NCI-H2227 treated with DMSO at 0.1 percent for 48 hours (cell line): Measurements from ENCODE around the gene RASA1.
A peak's percentile ranks its signal among the peaks of the same experiment; 100 is the strongest.
"Not testable (repeated sequence)": the region's sequence is repeated elsewhere in the genome, so short reads cannot be mapped to it uniquely, and the experiment has no call there.

Experiments used
- DNase-seq: peaks from one replicate; lab custom pipeline; 2025; lab: John Stamatoyannopoulos, UW

RASA1 gene

DNA sequence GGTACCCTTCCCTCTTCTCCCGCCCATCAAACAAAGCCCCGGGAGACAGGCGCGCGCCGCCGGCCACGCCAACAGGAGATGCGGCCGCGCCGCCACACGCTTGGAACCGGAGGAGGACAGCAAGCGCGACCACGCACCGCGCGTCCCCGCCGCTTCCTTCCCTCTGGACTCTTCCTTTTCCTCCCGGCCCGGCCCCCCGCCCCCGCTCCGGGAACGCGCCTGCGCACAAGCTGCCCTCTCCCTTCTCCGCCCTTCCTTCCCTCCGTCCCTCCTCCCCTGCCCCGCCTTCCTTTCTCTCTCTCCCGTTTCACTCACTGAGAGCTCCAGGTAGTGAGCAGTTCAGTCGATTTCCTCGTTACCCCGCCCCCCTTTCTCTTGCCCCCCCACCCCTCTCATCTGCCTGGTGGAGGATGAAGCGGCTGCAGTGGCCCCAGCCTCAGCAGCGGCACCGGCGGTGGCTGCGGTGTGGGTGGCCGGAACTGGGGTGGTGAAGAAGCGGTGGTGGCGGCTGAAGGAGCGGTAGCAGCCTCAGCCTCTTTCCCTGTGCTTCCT is at the start of gene RASA1:
Gene RASA1, plus strand, starts transcription at position 310 of the 552 bp plus-strand sequence. CDS start 569 bp downstream, outside the sequence.
- peak; percentile 89 for DNase-seq

DNA sequence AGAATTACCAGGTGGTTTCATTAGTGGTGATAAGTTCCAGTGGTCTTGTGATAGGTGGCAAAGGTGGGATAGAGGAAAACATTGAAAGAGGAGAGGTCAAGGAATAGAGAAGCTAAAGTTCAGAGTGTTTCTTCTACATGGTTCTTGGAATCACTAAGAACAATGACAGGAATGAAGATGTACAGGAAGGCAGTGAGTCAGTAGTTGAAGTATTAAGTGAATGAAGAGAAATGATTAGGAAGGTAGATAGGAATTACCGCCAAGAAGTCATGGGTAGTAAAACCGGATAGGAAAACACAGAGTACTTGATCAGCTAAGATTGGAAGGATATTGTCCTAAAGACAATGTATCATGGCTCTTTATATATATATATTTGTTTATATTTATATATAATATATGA is 37.9 kb upstream of the RASA1 start:
- no peak for DNase-seq

DNA sequence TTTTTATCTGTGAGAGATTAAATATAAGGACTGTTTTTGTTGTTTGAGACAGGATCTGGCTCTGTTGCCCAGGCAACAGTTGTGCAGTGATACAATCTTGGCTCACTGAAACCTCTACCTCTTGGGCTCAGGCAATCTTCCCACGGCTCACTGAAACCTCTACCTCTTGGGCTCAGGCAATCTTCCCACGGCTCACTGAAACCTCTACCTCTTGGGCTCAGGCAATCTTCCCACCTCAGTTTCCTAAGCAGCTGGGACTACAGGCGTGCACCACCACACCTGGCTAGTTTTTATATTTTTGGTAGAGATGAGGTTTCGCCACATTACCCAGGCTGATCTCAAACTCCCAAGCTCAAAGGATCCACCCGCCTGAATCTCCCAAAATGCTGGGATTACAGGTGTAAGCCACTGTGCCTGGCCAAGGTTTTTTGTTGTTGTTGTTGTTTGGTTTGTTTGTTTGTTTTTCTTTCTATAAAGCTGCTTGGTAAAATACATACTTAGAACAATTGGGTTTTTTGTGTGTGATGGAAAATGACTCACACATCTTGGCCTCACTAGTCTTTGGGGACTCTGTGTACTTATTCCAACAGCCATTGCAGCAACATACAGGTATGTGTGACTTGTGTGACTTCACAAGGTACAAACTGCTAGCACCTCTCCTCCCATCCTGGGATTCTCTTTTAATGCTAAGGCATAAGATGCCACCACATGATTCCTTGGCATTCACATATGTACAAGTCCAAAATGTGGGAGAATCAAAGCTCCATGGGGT is 36.5 kb upstream of the RASA1 start:
- no peak for DNase-seq

DNA sequence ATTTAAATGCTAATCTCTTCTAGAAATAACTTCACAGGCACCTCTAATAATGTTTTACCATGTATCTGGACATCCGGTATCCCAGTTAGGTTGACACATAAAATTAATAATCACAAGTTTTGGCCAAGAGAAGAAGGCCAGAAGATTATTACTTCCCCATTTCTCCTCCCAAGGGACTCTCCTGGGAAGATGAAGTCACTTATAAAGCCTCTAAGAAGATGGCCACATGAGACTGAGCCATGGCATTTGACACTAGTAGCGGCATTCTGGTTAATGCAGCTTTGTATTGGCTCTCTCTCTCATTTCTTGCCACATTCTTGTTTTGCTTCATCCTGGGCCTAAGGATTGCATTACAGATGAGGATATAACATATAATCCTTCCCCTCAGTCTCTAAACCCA is 34.5 kb upstream of the RASA1 start:
- DNase-seq = no peak

DNA sequence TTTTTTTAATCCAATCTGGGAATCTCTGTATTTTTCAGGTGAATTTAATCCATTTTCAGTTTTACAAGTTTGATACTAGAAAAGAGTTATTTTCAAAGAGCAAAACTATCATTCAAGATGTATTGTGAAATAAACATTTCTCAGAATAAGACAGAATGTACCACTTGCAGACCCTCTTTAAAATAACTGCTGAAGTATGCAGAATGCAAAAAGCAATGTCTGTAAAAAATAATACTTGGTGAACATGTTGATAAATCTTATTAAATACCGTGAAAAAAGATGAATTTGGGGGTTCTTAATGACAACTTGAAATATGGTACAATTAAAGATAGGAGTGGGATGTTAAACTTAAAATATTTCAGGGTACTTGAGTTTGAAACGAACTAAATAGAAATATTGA is 26.1 kb upstream of the RASA1 start:
- no peak for DNase-seq

DNA sequence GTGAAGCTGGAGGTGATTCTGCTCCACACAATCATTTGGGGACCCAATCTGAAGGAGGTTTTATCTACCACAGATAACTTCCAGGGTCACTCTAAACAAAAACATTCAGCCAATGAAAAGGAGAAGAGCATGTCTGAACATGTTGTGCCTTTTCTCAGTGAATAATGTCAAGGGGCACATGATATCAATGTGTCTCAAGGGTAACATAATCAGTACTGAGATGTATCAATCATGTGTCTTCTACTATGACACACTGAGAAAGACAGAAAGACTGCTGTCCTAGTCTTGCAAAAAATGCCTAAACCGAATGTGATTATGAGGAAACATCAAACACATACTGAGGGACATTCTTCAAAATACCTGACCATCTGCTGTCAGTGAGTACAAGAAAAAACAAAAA is 25.4 kb upstream of the RASA1 start:
- DNase-seq = no peak

DNA sequence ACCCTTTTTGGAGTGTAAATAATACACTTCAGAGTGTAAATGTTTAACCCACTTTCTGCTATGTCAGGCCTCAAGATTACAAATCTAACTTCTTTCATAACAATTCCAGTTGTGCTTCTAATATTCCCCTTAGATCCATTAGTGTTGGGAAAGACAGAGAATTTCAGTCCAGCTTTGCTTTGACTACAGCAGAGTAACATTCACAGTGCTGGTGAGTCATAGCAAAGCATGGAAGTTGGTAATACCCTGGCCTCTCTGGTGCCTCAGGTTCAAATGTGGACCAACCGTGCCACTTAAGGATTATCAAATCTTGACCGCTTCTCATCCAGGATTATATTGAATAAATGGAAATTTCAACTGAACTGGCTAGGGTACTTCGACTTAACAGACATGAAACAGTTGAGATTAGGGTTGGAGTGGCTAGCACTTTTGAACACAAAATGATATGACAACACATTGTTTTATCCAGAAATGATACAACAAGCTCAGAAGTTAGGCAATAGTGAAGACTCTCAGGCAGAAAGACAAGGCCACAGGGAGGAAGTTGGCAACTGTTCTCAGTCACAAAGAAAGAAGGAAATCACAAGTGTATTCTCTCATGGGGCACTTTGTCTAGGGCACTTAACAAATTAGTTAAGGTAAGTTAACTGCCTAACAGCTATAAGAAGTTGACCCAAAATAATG is 24.4 kb upstream of the RASA1 start:
- DNase-seq = no peak

DNA sequence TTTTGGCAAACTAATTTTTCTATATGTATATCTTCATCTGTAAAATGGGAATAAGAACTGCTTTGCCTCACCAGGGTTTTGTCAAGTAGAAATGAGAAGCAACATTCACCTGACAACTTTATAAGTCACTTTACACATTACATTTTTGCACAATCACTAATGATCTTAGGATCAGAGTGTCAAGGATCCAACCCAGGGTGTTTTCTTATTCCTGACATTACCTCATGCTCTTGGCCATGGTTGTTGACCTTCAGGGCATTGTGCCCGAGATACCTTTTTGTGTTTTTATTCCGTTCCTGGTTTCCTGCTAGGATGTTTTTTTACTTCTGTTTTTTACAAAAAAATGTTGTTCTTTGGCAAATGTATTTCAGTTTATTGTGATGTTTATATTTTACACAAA is 22.2 kb upstream of the RASA1 start:
- no peak for DNase-seq

DNA sequence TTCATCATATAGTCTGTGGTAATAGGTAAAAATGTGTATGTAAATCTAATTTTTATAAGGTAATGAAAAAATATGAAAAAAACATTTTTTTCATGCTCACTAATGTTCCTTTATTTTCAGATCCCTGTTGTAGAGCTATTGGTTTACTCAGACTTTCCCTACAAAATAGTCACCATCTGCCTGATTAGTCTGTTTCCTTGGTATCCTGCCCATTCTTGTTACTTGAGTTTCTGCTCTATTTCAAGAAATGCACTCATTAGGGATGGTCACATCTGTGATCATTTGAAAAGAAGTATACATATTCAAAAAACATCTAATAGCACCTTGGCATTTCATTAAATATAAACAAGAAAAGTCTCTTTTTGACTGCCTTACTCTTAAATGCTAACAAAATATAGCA is 21.6 kb upstream of the RASA1 start:
- no peak for DNase-seq

DNA sequence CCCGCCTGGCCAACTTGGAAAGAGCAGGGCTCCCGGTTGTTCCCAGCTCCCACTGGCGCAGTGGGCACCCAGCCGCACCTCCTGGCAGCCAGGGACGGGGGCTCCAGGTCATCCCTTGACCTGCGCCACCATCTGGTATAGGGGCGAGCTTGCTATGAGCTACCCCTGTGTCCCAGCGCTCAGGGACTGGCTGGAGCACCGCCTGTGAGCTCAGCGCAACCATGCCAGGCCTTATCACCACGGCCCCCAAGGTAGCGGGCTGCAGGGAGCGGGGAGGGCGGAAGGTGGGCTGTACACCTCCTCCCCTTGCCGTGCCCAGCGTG is 15.4 kb upstream of the RASA1 start:
- DNase-seq = no peak

DNA sequence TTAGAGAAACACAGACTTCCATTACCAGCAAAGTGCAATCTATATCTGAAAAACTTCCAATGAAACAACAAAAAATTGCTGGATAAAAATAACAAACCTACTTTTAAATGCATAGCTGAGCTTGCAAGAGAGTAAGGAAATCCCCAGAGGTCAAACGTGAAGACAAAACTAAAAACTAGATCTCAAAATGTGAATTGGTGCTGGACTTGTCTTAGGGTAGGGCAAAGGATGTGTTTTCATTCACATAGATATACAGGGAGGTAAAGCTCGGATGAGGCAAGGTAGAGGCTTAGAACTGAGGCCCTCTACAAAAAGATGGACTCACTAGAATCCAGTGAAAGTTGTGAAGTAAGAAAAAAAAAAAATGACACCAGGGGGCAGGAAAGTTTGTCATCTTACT is 13.6 kb upstream of the RASA1 start:
- no peak for DNase-seq

DNA sequence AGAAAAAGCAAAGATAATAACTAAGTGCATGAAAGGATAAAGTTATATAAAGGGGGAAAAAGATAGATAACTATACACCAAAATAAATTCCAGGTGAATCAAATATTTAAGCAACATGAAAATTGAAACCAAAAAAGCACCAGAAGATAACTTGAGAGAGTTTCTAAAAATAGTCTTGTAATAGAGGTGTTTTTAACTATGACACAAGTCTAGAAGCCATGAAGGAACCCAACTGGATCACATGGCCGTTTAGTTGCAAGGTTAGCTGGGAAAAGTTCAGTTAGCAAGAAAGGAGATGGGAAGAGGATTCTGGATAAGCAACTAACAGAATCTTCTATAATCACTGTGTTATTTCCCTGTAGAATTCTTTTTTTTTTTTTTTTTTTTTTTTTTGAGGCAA is 9.2 kb upstream of the RASA1 start:
- no peak for DNase-seq

DNA sequence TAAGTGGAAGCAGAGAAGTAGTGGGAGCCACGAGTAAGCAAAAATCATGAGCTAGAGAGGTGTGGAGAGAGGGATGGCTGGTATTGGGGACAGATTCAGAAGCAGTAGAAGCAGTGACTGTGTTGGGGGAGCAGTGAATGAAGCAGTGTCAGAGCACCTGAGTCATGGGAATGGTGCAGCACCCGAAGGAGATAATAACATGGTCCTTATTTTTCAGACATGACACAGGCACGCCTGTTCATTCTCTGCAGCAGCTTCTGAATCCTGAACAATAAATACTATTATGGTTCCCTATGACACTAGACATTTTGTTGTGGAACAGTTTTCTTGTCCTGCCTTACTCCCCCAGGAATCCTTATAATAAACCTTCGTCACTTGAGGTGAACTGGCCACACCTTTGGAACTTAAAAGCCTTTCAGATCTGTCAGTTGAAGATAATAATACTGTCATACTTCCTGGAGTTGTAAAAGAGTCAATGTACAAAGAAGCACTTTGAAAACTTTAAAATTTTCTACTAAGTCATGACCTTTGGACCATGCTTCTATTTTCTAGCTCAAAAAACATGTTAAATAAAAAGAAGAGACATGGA is 7.0 kb upstream of the RASA1 start:
- no peak for DNase-seq

DNA sequence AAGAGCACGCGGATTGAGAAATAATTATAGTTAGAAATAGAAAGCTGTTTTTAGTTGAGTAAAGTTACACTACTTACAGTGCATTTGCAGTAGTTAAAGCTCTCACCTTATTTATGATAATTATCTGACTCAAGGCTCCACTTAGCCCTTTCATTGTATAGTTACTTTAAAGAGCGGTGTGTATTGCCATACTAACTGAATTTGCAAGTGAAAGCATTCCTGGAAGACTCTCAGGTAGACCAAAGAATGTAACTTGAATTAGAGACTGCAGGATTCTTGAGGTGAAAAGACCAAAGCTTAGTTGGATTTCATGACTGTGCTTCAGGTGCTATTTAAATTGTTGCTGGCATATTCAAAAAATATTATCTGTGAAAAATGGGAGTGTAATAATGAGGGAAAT is 4.2 kb upstream of the RASA1 start:
- DNase-seq = no peak

DNA sequence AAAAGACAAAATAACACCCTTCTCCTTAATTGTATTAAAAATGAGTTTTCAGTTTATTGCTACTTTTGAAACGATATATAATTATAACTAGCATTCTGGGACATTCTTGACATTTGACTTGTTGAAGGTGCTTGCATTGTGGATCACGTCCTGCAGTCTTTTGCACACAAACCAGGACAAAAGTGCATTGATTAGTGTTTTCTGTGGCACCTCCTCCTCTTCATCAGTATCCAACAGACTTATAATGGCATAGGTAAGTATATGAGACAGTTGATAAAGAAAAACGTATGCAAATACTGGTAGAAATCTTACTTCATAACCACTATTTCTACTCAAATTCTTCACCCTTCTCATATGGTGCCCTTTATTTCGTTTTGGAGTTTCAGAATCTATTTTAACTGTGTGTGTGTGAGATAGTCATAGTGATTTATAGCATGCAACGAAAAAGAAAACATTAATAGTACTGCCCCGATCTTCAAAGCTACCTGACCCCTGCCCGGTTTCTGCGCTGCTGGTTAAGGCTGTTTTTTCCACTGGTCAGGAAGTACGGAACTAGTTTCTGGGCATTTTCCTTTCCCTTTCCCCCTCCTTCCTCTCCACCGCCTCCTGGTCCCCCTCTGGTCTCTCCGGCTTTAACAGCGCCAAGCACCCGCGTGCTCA is 639 bp upstream of the RASA1 start:
- DNase-seq = no peak

DNA sequence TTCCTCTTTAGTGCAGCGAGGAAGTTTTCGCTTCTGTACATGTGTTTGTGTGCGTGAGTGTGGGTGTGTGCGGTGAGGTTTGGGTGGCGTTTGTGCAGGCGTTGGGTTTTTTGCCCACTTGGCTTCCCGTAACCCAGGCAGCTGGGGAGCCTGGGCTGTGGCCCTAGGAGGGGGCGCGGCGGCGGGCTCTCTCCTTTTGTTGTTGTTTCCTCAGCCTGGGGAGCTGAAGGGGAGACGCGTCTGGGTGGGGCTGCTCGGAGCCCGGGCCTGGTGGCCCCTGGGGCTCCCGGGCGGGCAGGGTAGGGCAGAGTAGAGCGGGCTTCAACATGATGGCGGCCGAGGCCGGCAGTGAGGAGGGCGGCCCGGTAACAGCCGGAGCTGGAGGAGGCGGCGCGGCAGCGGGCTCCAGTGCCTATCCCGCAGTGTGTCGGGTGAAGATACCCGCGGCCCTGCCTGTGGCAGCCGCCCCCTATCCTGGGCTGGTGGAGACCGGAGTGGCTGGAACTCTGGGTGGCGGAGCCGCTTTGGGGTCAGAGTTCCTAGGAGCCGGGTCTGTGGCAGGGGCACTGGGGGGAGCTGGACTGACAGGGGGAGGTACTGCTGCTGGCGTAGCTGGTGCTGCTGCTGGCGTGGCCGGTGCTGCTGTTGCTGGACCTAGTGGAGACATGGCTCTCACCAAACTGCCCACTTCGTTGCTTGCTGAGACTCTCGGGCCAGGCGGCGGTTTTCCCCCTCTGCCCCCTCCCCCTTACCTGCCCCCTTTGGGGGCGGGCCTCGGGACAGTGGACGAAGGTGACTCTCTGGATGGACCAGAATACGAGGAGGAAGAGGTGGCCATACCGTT is 665 bp downstream of the RASA1 start:
- DNase-seq = peak; percentile 52

DNA sequence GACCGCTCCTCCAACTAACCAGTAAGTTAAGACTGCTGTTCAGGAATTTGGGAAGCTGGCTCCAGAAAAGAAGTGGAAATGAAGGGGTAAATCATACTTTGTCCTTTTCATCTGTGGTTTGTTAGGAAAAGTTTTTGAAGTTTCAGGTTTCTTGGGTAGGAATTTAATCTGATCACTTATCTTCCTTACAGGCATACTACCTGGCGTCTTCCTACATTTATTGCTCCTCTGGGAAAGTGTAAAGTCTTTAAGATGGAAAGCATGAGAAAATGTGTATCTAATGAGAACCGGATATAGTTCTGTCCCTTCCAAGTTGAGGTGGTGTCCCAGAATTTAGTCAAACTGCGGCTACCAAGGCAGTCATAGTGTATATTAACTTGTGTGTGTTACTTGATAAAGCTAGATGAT is 1.3 kb downstream of the RASA1 start:
- DNase-seq = no peak

DNA sequence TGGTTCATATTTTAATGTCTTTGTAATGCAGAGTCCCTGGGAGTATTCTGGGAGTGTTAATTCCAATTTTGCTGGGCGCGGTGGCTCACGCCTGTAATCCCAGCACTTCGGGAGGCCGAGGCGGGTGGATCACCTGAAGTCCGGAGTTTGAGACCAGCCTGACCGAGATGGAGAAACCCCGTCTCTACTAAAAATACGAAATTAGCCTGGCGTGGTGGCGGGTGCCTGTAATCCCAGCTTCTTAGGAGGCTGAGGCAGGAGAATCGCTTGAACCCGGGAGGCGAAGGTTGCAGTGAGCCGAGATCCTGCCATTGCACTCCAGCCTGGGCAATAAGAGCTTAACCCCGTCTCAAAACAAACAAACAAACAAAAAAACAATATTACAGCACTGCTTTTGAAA is 3.2 kb downstream of the RASA1 start:
- not testable (repeated sequence) for DNase-seq

DNA sequence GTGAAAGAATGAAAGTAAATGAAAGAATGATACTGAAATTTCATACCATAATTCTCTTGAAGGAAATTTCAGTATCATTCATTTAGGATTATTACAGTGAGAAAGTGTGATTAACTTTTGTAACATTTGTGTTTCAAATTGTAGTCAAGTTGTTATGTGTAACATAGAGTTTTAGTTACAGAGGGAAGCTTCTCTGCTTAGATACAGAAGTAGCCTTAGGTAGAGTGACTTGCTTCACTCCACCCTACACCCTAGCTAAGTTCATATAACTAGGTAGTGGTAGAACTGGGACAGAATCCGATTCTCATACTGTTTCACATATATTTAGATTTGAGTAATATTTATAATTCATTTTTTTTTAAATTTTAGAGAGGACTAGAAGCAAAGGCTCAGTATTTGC is 9.0 kb downstream of the RASA1 start:
- no peak for DNase-seq

DNA sequence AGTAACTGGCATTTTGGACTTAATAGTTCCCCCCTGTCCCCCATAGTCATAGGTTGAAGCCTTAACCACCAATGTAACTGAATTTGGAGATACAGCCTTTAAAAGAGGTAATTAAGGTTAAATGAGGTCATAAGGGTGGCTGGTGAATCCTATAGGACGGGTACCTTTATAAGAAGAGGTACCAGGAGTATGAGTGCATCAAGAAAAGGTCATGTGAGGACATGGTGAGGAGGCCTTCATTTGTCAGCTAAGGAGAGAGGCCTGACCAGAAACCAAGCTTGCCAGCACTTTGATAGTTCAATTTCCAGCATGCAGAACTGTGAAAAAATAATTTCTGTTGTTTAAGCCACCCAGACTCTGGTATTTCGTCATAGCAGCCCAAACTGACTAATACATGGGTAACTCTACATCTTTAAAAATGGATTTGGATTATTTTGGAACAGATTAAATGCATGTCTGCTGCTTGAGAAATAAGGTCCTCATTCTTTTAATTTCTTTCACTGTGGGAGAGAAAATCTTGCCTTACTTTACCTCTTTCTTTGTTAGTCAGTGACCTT is 9.7 kb downstream of the RASA1 start:
- no peak for DNase-seq

DNA sequence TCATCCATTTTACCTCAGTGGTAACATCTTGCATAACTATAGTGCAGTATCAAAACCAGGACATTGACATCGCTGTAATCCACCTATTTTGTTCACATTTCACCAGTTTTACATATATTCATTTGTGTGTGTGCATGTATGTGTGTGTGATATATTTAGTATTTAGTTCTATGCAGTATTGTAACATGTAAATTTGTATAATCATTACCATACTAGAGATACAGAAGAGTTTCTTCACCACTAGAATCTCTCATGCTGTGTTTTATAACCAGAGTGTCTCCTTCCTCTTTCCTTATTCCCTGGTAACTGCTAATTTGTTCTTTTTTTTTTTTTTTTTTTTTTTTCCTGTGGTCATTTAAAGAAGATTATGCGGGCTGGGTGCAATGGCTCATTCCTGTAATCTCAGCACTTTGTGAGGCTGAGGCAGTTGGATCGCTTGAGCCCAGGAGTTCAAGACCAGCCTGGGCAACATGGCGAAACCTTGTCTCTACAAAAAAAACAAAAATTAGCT is 11.0 kb downstream of the RASA1 start:
- no peak for DNase-seq
